Activated naive CD8-positive, alpha-beta T cell treated with anti-CD3 and anti-CD28 coated beads, Interleukin-2, amount 10 ng/mL, durations not matched to agents 7 days and 5 days (primary cell): ENCODE measurements around the gene MAK. TPM values are rescaled to one million over a fixed set of nuclear protein-coding genes. Genes with fewer than 3 reads are reported as not detected.
"Not testable (repeated sequence)": the region's sequence is repeated elsewhere in the genome, so short reads cannot be mapped to it uniquely, and the experiment has no call there.

ENCODE experiments used
- ATAC-seq: fragments of 150-1000 bp; cut with Tn5 transposase; one replicate; pipeline ENCODE4 v1.10.0; 2021; ENCODE audit warnings: low read depth, moderate library complexity
- POLR2A ChIA-PET: fragments of 350-600 bp; sonication (Branson Sonifier 250); formaldehyde crosslinking; loops from one replicate; lab custom pipeline; 2021; ENCODE audit warnings: antibody characterized with exemption; lab: Charles Lee
- DNase-seq: peaks from one replicate; pipeline ENCODE4 v3.0.0; 2021
- H3K27ac Mint-ChIP-seq: one replicate; pipeline ENCODE4 v1.8.0; 2022; ENCODE audit warnings: mild to moderate bottlenecking, mixed read lengths
- H3K27me3 Mint-ChIP-seq: one replicate; pipeline ENCODE4 v1.8.0; 2022; ENCODE audit warnings: mild to moderate bottlenecking, moderate library complexity, mixed read lengths
- H3K36me3 Mint-ChIP-seq: one replicate; pipeline ENCODE4 v1.8.0; 2021; ENCODE audit warnings: mild to moderate bottlenecking, mixed read lengths
- H3K4me1 Mint-ChIP-seq: one replicate; pipeline ENCODE4 v1.8.0; 2021; ENCODE audit warnings: mixed read lengths
- H3K4me3 Mint-ChIP-seq: one replicate; pipeline ENCODE4 v1.8.0; 2022; ENCODE audit warnings: mild to moderate bottlenecking, moderate library complexity, mixed read lengths
- H3K9me3 Mint-ChIP-seq: one replicate; pipeline ENCODE4 v1.8.0; 2021; ENCODE audit warnings: mixed read lengths
- total RNA-seq, 2 experiments: library from RNA; stranded (reverse); gene quantifications; one replicate each; pipeline ENCODE4 v1.2.3, GENCODE V29; 2021

Gene MAK
- total RNA-seq, 2 experiments from 2014 or later = not detected

DNA sequence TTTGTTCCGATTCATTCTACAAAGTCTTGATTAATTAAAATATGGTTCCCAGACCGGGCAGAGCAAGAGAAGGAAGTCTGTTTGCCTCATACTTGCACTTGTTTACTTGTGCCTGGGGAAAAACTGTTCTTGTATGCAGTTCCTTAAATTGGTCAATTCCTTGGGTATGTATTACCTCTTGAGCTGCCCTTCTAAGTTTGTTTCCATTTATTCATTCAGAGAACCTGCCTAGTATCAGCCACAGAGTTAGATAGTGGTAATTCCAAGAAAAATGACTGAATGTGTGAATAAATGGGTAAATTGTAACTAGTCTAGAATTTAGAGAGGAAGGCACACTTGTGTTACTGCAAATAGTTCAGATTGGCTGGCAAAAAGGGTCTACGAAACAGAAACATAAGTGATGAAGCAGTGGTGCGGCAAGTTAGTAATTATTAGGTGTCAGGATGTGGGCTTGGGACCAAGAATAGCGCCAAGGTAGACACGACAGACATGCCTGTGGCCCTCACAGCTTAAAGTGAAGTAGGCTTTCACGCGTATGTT, 525 bp upstream of the MAK start:
- POLR2A ChIA-PET = interaction anchor here (0.7 kb wide), 1 partner anchor 144 kb away, joined by 3 read pairs; the partner anchor contains the start of genes C6orf52 and PAK1IP1
- Mint-ChIP-seq H3K4me3 (peak overlapping the region; percentile 72), H3K27ac (peak overlapping the region; percentile 61), H3K4me1 (peaks cover 19% of the 10 kb centered on the region), H3K9me3 (no peaks in the 10 kb centered on the region), H3K36me3 (peaks cover 2% of the 10 kb centered on the region), H3K27me3 (peaks cover 56% of the 10 kb centered on the region)
- ATAC-seq (peak; percentile 19), DNase-seq (no peak)

DNA sequence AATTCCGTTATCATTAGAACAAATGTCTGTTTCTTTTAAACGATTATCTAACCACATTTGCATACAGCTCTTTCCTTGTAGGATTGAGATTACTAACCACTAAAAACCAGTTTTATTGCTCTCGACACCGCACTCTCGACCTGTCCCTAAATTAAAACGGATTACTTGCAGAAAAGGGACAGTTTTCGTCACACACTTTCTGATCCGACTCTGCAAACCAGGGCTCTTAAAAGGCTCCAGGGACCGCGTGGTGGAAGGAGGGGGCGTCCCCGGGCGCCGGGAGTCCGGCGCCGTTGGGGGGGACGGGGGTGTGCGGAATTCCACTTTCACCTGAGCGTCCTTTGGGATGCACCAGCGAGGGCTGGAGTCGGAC, 731 bp downstream of the MAK start:
- POLR2A ChIA-PET = interaction anchor here (0.6 kb wide), 1 partner anchor 359 kb away, joined by 3 read pairs; no protein-coding TSS in a partner anchor
- DNase-seq (peak; percentile 35), ATAC-seq (no peak)
- Mint-ChIP-seq H3K4me3 (peak overlapping the region; percentile 72), H3K9me3 (no peaks in the 10 kb centered on the region), H3K27ac (no peak overlapping the region), H3K27me3 (peaks cover 51% of the 10 kb centered on the region), H3K4me1 (peaks cover 19% of the 10 kb centered on the region), H3K36me3 (peaks cover 2% of the 10 kb centered on the region)

DNA sequence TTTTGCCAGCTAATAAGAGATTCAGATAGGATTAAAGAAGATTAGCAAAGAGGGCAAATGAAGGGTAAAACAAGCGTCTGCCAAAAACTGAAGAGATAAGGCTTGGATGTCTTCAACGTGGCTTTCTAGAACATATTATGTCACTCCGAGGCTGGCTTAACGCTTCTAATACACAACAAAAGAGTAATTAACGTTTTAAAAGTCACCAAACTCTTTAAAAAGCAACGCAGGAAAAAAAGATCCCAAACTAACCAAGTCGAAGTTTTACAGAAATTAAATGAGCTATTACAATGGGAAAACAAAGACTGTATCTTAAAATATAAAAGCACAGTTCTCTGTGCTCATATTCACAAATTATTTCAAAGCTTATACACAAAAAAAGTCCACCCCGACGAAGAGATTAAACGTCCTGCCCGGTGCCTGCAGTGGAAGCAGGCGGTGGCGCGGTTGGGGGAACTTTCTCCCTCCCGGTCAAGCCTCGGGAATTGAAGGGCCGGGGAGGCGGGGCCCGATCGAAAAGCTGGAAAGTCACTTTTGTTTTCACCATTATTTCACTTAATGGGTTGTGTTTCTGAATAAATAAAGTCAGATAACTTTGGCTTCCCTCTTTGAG, 1.2 kb downstream of the MAK start:
- DNase-seq = no peak
- Mint-ChIP-seq H3K4me1 (peaks cover 19% of the 10 kb centered on the region), H3K9me3 (no peaks in the 10 kb centered on the region), H3K36me3 (peaks cover 2% of the 10 kb centered on the region), H3K27ac (no peak overlapping the region), H3K4me3 (peak overlapping the region; percentile 72), H3K27me3 (peaks cover 49% of the 10 kb centered on the region)
- POLR2A ChIA-PET = interaction anchor here (0.6 kb wide), 1 partner anchor 358 kb away, joined by 3 read pairs; no protein-coding TSS in a partner anchor
- no peak for ATAC-seq

DNA sequence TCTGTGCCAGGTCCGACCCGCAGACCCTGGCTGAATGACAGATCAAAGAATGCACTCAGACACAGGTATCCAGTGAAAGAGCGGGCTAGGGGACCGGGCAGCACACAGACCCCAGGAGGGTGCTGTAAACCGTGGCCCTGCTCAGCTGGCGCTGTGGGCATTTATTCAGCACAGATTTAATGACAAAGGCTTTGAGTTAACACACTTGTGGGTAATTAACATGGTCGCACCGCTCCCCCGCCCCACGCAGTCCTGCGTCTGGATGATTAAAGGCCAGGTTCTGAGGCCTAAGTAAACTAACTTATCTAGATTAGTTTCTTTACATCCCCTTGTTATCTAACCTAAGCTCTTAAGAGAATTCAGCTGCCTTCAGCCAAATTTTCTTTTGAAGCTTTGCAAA, 3.5 kb downstream of the MAK start:
- POLR2A ChIA-PET = no interaction called here
- Mint-ChIP-seq H3K4me1 (peaks cover 19% of the 10 kb centered on the region), H3K36me3 (peaks cover 2% of the 10 kb centered on the region), H3K4me3 (no peak overlapping the region), H3K9me3 (no peaks in the 10 kb centered on the region), H3K27me3 (peaks cover 34% of the 10 kb centered on the region), H3K27ac (no peak overlapping the region)
- DNase-seq = no peak
- no peak for ATAC-seq

DNA sequence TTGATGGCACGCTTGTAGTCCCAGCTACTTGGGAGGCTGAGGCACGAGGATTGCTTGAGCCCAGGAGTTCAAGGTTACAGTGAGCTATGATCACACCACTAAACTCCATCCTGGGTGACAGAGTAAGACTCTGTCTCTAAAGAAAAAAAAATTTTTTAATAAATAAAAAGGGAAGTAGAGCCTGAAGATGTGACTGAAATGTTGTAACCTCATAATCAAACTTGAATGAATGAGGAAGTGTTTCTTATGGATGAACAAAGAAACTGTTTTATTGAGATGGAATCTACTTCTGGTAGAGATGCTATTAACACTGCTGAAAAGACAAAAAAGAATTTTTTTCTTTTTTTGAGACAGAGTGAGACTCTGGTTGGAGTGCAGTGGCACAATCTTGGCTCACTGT, 6.7 kb downstream of the MAK start:
- Mint-ChIP-seq H3K27ac (no peak overlapping the region), H3K9me3 (no peaks in the 10 kb centered on the region), H3K4me1 (no peaks in the 10 kb centered on the region), H3K36me3 (peaks cover 2% of the 10 kb centered on the region), H3K27me3 (peaks cover 16% of the 10 kb centered on the region), H3K4me3 (no peak overlapping the region)
- DNase-seq (no peak), ATAC-seq (no peak)
- POLR2A ChIA-PET = no interaction called here

DNA sequence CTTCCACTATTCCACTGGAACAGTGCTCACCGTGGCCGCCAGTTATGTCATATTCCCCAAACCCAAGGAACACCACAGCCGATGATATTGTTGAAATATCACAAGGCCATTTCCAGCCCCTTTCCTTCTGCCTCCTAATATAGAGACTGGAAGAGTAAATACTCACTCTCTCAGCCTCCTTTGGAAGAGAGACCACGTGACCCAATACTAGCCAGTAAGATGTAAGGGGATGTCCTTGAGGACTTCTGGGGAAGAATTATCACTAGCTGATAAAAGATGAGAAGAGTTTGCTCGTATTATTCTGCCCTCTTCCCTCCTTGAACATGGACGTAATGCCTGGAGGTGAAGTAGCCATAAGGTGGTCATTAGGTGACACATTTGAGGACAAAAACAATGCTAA, 13.5 kb downstream of the MAK start:
- POLR2A ChIA-PET = no interaction called here
- no peaks in the 10 kb centered on the region for H3K27me3 Mint-ChIP-seq
- H3K36me3 Mint-ChIP-seq = no peaks in the 10 kb centered on the region
- no peaks in the 10 kb centered on the region for H3K4me1 Mint-ChIP-seq
- H3K4me3 Mint-ChIP-seq = no peak overlapping the region
- DNase-seq = no peak
- no peak for ATAC-seq
- H3K9me3 Mint-ChIP-seq = no peaks in the 10 kb centered on the region
- H3K27ac Mint-ChIP-seq = no peak overlapping the region

DNA sequence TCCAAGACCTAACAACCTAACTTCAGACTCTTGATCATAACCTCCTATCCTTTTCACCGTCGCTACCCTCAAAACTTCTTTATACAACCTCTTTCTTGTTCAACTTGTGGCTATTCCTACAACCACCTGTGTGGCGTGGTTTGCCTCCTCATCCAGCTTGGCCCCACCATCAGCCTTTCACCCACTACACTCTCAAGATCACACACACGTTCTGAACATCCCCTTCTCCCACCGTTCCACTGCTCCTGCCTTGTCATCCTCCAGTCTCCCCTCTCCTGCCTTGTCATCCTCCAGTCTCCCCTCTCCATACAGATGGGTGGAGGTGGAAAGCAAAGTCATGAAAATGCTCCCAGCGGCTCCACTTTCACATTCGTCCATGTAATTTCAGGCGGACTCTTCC, 14.0 kb downstream of the MAK start:
- Mint-ChIP-seq H3K27ac (no peak overlapping the region), H3K4me1 (no peaks in the 10 kb centered on the region), H3K27me3 (no peaks in the 10 kb centered on the region), H3K4me3 (no peak overlapping the region), H3K36me3 (no peaks in the 10 kb centered on the region), H3K9me3 (no peaks in the 10 kb centered on the region)
- POLR2A ChIA-PET = no interaction called here
- no peak for ATAC-seq
- no peak for DNase-seq

DNA sequence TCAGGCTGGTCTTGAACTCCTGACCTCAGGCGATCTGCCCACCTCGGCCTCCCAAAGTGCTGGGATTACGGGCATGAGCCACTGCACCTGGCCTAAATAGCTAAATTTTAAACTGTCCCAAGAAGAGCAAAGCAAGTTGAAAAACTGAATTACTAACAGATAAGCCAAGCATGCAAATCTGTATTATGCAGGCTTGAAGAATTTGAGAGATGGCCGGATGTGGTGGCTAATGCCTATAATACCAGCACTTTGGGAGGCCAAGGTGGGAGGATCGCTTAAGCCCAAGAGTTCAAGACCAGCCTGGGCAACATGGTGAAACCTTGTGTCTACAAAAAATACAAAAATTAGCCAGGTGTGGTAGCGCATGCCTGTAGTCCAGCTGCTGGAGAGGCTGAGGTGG, 24.2 kb downstream of the MAK start:
- not testable (repeated sequence) for H3K27ac Mint-ChIP-seq, H3K4me1 Mint-ChIP-seq

DNA sequence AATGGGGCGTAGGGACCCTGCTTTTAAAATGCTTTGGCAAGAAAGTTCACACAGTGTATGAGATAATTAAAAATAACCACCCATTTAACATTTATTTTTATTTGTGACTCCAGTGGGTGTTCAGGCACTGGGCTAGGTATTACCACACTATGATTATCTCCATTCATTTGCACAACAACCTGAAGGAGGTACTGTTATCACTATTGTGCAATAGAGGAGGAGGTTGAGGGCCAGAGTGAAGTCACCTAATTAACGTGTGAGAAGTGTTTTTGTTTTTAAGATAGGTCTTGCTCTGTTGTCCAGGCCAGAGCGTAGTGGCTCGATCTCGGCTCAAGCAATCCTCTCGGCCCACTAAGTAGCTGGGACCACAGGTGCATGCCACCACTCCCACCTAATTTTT, 29.2 kb downstream of the MAK start:
- Mint-ChIP-seq H3K4me1 (peaks cover 2% of the 10 kb centered on the region), H3K9me3 (no peaks in the 10 kb centered on the region), H3K36me3 (no peaks in the 10 kb centered on the region), H3K27me3 (no peaks in the 10 kb centered on the region), H3K27ac (no peak overlapping the region), H3K4me3 (no peak overlapping the region)
- POLR2A ChIA-PET = no interaction called here
- DNase-seq (no peak), ATAC-seq (no peak)

More for the DNA sequence above, 24.2 kb downstream of the MAK start:
- POLR2A ChIA-PET, H3K9me3 Mint-ChIP-seq, DNase-seq, H3K36me3 Mint-ChIP-seq, H3K27me3 Mint-ChIP-seq, ATAC-seq, H3K4me3 Mint-ChIP-seq: not testable (repeated sequence)

DNA sequence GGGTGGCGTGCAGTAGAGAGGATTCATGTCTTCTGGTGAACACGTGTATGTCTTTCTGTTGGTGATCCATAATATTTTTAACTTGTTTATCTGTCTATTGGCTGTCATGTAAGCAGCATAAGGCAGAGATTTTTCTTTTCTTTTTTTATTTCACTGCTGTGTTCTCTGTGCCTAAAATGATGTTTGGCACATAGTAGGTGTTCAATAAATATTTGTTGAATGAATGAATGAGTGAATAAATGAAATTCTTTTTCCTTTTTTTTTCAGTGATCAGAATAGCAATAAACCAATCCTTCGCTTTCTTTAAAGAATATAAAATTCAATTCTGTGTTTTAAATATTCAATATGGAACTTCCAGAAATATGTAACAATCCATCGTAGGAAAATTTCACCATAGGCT, 30.0 kb downstream of the MAK start:
- DNase-seq (no peak), ATAC-seq (no peak)
- Mint-ChIP-seq H3K27me3 (no peaks in the 10 kb centered on the region), H3K4me1 (peaks cover 2% of the 10 kb centered on the region), H3K9me3 (no peaks in the 10 kb centered on the region), H3K27ac (no peak overlapping the region), H3K36me3 (no peaks in the 10 kb centered on the region), H3K4me3 (no peak overlapping the region)
- POLR2A ChIA-PET = no interaction called here

DNA sequence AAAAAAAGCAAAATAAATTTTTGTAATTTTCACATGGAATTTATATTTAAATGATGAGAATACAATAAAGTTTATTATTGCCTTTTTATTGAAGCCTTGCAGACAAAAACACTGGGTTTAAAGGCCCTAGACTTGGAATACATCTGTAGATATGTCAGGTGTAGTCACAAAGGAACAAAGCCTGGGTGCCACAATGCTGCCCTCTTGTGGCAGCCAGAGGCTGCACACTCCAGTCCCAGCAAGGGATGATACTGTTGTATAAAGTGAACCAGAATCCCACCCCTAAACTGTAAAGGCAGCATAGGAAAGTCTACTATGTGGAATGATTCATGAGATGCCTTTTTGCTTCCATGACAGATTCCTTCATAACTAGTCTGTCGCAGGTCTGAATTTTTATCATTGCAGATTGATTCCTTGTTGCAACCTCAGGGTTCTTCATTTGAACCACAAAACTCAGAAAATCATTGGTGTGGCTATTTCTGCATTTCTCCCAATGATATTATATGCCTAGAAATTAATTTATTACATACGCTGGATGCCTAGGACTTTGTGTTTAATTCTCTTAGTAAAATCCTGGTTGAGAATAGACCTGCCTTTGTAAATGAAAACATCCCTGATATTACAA, 37.0 kb downstream of the MAK start:
- peak; percentile 91 for ATAC-seq
- Mint-ChIP-seq H3K27ac (no peak overlapping the region), H3K27me3 (no peaks in the 10 kb centered on the region), H3K4me1 (no peaks in the 10 kb centered on the region), H3K4me3 (no peak overlapping the region), H3K9me3 (no peaks in the 10 kb centered on the region), H3K36me3 (no peaks in the 10 kb centered on the region)
- POLR2A ChIA-PET = no interaction called here
- peak; percentile 71 for DNase-seq

DNA sequence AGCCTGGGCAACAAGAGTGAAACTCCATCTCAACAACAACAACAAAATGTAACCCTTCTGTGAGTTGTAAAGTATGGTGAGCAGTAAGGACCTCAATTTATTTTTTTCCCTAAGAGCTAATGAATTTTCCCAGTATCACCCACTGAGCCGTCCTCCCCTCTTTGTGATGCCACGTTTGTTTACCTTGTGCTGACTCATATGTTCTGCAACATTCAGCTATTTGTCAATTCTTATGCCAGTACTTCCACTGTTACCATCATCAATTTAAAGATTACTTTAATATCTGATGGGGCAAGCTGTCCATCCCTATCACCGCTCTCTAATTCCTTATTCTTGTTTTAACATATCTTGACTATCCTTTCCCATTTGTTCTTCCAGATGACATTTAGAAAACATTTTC, 37.5 kb downstream of the MAK start:
- DNase-seq = no peak
- H3K4me1 Mint-ChIP-seq = no peaks in the 10 kb centered on the region
- H3K27ac Mint-ChIP-seq = no peak overlapping the region
- POLR2A ChIA-PET = no interaction called here
- no peaks in the 10 kb centered on the region for H3K36me3 Mint-ChIP-seq
- H3K4me3 Mint-ChIP-seq = no peak overlapping the region
- no peak for ATAC-seq
- H3K9me3 Mint-ChIP-seq = no peaks in the 10 kb centered on the region
- H3K27me3 Mint-ChIP-seq = no peaks in the 10 kb centered on the region

DNA sequence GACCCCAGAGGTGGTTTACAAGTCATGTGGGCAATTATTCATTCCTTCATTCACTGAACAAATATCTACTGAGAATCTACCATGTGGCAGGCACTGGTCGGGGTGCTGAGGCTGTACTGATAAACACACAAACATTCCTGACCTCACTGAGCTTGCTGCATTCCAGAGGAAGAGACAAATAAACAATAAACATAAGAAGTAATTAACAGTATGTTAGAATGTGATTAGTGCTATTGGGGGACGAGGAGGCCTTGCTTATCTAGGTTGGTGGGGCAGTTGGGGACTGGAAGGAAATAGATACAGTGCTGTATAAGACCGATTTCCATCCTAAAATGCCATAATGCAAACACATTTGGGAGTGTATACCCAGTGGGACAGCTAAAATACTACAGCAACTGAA, 44.1 kb downstream of the MAK start:
- DNase-seq = no peak
- H3K4me1 Mint-ChIP-seq = no peaks in the 10 kb centered on the region

DNA sequence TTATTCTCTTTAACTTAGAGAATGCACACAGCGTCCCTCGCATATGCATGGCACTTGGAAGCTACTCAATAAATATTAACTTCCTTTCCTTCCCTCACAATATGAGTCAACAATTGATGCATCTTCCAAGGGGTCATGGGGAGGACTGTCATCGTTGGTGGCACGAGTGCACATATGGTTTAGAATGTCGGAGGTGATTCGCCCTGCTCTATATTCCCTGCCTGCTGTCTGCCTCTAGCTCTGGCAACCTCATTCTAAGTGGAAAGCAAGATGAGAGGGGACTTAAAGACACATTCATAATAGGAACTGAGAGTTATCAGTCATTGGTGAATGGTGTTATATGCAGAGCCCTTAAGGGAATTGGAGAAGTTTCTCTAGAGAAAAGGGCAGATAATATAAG, 44.6 kb downstream of the MAK start:
- H3K27ac Mint-ChIP-seq = no peak overlapping the region
- no peak for DNase-seq
- POLR2A ChIA-PET = no interaction called here
- H3K9me3 Mint-ChIP-seq = no peaks in the 10 kb centered on the region
- no peak overlapping the region for H3K4me3 Mint-ChIP-seq
- no peaks in the 10 kb centered on the region for H3K36me3 Mint-ChIP-seq
- H3K4me1 Mint-ChIP-seq = no peaks in the 10 kb centered on the region
- no peaks in the 10 kb centered on the region for H3K27me3 Mint-ChIP-seq
- ATAC-seq = no peak

More for the DNA sequence above, 44.1 kb downstream of the MAK start:
- H3K27ac Mint-ChIP-seq = no peak overlapping the region
- H3K9me3 Mint-ChIP-seq = no peaks in the 10 kb centered on the region
- ATAC-seq = no peak
- POLR2A ChIA-PET = no interaction called here
- no peaks in the 10 kb centered on the region for H3K27me3 Mint-ChIP-seq
- H3K36me3 Mint-ChIP-seq = no peaks in the 10 kb centered on the region
- no peak overlapping the region for H3K4me3 Mint-ChIP-seq
